Measurements from ENCODE around the gene NNAT.
A peak's percentile ranks its signal among the peaks of the same experiment; 100 is the strongest.

NNAT gene

DNA sequence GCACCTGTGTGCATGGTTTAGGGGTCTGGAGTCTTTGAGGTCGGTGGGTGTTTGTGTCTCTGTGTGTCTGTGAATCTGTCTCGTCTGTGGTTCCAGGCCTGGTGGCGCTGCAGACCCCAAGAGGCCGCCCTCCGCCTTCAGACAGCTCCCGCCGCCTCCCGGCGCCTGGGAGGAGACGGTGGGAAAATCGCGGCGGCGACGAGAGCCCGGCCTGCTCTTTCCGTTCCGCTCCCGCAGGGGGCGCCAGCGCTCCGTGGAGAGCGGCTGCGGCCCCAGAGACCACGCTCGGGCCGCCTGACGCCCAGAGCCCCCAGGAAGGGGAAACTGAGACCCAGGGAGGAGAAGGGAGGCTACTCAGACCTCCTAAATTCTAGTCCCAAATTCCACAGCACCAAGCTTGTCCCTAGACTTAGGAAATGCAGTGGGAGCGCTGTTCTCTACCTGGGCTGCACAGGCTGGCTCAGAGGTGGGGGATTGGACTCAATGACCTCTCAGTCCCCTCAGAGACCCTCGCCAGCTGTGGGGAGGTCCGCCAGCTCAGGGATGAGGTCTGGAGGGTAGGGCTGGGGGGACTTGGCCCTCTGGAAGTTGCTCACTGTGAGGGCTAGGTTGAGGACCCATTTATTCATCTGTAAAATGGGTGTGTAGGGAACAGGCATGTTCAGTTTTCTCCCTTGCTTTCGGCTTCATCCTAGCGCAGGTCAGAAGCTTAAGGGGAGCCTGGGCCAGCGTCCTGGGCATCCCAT lies 43.5 kb downstream of the NNAT start:
- DNase-seq (ENCODE audit: extremely low read depth in 1 of 2, low read depth in 1 of 2) = peak in 1 of 2 donors; percentile 11

GRCh38 chr20:37565134-37565811 lies 44.2 kb downstream of the NNAT start:
- DNase-seq (ENCODE audit: extremely low read depth in 1 of 2, low read depth in 1 of 2) = no peak

DNA sequence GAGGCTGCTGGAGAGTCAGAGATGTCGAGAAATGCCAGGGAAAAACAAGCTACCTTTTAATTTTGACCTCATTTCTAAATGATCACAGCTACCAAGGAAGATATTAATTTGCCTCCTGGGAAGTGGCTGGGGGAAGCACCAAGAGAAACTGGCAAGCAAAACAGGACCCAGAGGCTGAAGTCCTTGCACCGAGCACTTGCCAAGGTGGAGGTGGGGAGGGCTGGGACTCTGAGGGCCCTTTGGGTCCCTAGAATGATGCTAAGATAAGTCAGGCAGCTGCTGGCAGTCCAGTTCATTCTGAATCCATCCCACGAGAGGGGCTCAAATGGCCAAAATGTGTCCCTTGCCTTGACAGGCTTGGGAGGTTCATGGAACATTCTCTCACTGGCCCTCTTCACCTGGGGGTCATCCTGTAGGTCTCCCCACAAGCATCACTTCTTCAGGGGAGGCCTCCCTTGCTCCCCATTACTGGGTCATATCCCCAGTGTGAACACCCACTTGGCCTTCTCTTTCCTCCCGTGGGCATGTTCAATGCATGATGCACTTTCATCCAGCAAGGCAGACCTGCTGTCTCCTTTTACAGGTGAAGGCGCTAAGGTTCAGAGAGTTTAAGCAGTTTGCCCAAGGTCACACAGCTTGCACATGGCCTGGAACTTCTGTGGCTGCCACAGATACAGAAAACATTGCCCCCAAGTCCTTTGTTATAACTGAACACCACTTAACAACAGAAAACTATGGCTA lies 45.7 kb downstream of the NNAT start:
- no peak for DNase-seq (ENCODE audit: extremely low read depth in 1 of 2, low read depth in 1 of 2)

- no peak for DNase-seq (ENCODE audit: extremely low read depth in 1 of 2, low read depth in 1 of 2)
Measured at GRCh38 chr20:37567331-37567665, 46.2 kb downstream of the NNAT start.

- DNase-seq (ENCODE audit: extremely low read depth in 1 of 2, low read depth in 1 of 2) = no peak
Measured at GRCh38 chr20:37567671-37568588, 46.9 kb downstream of the NNAT start.

DNA sequence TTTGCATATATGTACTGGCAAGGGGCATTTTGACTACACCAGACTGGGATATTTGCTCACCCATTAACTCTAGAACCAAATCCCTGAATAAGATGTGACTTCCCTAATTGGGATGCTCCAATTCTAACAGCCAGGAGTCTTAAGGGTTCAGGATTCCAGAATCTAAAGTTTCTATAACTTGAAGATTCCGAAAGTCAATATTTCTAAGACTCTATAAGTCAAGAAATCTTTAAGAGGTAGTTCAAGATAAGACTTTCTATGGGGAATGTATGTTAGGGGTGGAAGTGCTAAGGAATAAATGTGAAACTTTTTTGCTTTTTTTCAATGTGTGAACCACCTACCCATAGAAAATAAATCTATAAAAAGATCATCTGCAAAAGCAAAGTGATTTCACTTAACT lies 49.4 kb downstream of the NNAT start:
- DNase-seq (ENCODE audit: extremely low read depth in 1 of 2, low read depth in 1 of 2) = no peak

DNA sequence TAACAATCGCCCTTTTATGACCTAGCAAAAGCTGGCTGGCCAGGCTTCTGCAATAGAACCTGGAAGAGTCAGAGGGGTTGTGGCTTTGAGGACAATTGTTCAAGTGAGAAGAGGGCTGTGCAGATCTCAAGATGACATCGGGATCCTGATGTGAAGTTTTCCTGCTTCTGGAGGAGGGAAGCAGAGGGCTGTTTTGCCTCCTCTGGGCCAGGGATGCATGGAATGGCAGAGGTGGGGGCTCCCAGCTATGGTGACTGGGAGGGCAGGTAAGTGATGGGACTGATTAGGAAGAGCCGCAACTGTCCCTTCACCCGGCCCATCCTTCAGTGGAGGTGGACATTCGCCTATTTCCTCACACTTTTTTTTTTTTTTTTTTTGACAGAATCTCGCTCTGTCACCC lies 50.0 kb downstream of the NNAT start:
- no peak for DNase-seq (ENCODE audit: extremely low read depth in 1 of 2, low read depth in 1 of 2)

Measured in stimulated activated CD8-positive, alpha-beta memory T cell treated with anti-CD3 and anti-CD28 coated beads, Interleukin-7, amount 100 ng/mL, for 48 hours (primary cell).